CD4-positive, alpha-beta T cell treated with Interleukin-6 at 100 ng/mL for 8 hours (primary cell): Measurements from ENCODE around the gene SLC9A3.

Experiments
- DNase-seq: peaks from one replicate; pipeline ENCODE4 v3.0.0-alpha.2; 2020; ENCODE audit warnings: mixed read lengths, low spot score

SLC9A3 gene

GRCh38 chr5:554284-554988 is 30.2 kb upstream of the SLC9A3 start:
- no peak for DNase-seq

DNA sequence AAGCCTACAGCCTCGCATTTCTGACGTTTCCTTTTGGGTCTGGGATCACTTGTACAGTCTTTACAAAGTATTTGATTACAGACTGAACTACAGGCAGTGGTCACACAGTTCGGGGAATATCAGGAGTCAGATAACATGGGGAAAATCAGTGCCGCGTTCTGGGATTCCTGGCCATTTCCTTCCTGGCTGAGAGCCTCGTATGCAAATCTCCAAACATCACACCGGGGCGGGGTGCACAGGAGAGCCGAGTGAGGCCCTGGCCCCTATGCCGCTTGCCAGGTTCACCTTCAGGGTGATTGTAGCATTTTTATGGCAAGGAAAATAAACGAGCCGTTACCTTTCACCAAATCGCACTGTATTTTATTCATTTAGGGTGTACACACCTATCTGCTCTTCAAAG is 29.6 kb upstream of the SLC9A3 start:
- DNase-seq, result no peak

GRCh38 chr5:551406-551805 is 27.2 kb upstream of the SLC9A3 start:
- no peak for DNase-seq

DNA sequence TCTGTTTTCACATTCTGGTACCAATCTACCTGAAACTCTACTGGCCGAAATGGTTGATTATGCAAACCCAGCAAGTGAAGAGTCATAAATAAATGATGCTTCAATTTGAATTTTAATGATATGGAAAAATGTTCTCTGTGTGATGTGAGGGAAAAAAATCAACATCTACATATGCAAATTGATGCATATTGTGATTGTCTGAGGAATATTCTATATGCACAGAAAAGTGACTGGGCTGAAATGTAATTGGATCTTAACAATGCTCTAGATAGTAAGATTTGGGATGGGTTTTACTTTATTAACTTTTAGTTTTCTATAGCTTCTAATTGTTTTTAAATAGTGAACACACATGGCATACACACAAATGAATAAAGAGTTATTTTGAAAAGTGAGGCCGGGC is 25.0 kb upstream of the SLC9A3 start:
- DNase-seq, result no peak

DNA sequence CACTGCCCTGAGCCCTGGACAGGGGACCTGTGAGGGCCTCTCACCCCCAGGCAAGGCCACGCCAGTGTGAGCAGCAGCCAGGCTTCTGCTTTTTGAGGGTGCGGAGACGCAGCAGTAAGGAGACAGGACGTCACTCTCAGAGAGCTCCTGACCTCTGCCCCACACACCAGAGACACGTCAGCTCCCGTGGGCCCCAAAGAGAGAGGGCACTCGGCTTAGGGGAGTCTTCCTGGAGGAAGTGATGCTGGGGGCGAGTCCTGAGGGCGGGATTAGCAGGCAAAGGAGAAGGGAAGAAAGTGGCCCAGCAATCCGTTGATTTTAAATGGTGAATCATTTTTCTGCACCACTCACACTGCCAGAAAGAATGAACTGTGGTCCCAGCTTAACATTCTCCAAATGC is 24.0 kb upstream of the SLC9A3 start:
- no peak for DNase-seq

GRCh38 chr5:547086-547924 is 23.1 kb upstream of the SLC9A3 start:
- no peak for DNase-seq

- no peak for DNase-seq
Observed at GRCh38 chr5:546376-546908, 22.2 kb upstream of the SLC9A3 start.

DNA sequence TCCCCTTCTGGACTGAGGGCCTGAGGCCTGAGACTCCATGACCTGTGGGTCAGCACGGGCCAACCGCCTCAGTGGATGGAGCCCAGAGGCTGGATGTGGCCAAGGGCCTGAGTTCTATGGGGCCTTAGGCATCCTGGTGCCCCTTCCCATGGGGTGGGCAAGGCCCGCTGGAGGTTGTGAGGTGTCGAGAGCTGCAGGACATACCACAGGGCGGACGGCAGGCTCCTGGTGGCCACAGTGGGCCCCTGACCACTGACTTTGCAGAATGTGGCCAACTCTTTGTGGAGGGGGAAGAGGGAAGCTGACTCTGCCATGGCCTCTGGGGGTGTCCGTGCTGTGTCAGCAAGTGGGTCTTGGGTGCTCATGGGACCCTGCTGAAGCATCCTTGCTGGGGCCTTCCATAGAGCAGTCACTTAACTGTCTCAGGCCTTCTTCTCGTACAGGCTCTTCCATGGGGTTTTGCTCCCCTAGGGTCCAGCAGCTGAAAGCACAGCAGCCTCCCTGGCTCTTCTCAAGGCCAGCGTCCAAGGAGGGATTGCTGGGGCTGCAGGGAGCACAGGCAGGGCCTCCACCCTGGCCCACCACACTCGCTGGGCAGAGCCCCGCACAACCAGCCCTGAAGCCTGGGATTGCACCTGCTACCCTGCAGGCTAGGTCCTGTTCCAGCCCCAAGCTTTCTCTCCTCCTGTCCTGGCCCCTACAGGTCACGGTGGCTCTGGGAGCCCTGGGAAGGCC is 21.6 kb upstream of the SLC9A3 start:
- DNase-seq, result no peak

GRCh38 chr5:544675-545355 is 20.6 kb upstream of the SLC9A3 start:
- no peak for DNase-seq

GRCh38 chr5:543755-544674 is 19.8 kb upstream of the SLC9A3 start:
- peak; percentile 43 for DNase-seq

GRCh38 chr5:543351-543750 is 19.1 kb upstream of the SLC9A3 start:
- DNase-seq, result no peak

DNA sequence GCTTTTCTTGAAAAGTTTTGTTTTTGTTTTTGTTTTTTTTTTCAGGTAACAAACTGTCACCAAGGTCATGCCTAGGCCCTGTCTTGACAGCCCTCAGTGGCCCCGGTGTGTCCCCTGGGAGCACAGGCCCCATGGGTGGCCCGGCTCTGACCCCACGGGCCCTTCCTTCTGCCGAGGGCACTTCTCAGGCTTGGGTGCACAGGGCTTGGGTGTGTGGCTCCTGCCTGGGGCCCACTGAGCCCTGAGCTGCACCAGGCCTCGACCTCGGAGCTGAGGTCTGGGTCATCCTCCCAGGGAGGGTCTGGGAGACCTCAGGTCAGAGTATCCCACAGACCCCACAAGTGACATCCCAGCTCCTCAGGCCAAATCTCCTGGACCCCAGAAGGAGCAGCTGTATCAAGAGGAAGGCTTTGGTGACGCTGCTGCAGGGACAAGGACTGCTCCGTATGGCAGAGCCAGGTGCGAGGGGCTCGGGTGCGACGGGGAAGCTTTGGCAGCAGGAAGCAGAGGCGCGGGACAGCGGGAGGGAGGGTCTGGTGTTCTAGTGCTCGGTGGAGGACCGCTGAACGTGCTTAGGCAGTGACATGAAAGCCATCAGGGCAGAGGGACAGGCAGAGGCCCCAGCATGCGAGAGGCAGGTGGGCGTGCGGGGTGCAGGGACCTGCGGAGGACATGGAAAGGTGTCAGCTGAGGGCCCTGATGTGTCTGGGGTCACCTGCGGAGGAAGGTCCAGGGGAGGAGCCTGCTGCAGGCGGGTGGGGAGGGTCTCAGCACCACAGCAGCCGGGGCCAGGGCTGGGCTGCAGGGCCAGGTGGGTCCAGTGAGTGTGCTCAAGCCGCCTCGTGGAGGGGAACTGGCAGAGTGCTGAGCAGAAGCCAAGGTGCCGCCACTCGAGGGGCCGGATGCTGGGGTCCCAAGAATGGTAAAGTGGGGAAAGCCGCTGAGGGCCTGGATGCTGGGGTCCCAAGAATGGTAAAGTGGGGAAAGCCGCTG is 18.4 kb upstream of the SLC9A3 start:
- DNase-seq, result no peak

GRCh38 chr5:541539-542318 is 17.5 kb upstream of the SLC9A3 start:
- no peak for DNase-seq

DNA sequence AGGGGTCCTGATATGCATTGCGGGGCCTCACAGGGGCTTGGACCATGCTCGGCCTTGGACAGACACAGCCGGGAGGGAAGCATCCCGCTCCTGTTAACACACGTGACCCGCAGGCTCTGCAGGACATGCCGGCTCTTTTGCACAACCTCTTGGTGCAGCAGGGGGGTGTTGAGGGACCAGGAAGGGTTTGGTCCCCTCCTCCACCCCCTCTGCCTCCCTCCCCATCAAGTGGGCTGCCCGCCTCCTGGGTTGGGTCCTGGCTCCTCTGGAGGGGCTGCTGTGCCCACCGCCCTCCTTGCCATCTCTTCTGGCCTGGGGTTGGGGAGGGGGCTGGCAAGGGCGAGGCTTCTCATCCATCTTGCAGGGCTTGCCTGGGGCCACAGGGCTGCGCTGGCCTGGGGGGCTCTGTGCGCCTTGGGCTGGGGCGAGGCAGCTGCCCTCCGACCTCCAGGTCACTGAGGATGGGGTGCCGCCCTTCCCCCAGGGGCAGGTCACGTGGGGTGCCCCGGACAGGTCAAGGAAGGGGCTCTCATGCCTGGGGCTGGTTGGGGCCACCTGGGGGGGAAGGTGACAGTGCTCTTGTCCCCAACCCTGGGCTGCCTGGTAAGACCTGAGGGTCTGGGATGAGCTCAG is 16.8 kb upstream of the SLC9A3 start:
- DNase-seq, result no peak

DNA sequence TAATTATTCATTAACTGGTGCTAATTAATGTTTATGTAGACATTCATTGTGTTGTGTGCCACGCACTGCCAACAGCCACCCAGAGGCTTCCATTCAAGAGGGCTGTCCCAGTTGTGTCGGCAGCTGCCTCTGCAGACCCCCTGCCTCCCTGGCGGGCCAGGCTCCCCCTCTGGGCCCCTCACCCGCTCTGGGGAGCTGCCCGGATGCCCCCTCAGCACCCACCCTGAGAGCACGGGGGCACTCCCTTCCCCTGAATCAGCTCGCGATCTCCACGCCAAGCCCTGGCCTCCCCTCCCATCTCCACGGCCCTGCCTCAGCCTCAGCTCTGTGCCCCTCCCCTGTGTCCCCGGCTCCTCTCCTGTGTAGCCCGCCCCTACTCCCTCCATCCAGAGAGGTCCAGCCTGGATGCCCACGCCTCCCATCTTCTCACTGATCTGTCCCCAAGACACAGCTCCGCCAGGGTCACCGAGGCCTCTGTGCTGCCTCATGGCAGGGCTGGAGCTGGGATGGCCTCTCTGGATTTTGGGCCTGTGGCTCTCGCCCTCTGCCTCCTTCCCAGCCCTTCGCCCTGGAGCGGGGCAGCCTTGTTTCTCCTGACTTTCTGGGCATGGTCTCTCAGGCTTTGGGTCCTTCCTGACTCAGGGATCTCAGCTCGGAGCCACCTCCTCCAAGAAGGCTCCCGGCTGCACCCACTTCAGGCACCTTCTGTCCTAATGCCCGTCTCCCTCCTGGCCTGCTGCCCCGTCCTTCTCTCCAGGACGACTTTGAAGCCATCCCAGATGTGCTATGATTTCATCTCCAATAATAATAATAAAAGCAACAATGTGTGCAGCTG is 16.0 kb upstream of the SLC9A3 start:
- DNase-seq, result no peak

GRCh38 chr5:539469-540070 is 15.3 kb upstream of the SLC9A3 start:
- no peak for DNase-seq
